T-cell (primary cell): ENCODE results near the gene LRRIQ4. TPM values are rescaled to one million over a fixed set of nuclear protein-coding genes. Genes with fewer than 3 reads are reported as not detected.
A peak's percentile ranks its signal among the peaks of the same experiment; 100 is the strongest.

Source experiments
- ATAC-seq, 4 experiments: fragments of 200-7000 bp in 3 of 4; fragments of 150-1000 bp in 1 of 4; cut with Tn5 transposase; replicated peaks in 1 of 4; 1 replicate in 3 of 4; 2 replicates in 1 of 4; pipeline ENCODE4 v1.10.0; 2021; ENCODE audit warnings: moderate library complexity in 3 of 4, mild to moderate bottlenecking in 2 of 4, moderate number of reproducible peaks in 1 of 4
- CTCF ChIA-PET, 2 donors: fragments of 300-600 bp; sonication (Branson Sonifier 250); formaldehyde crosslinking; loops; one replicate each; lab custom pipeline; 2022; ENCODE audit warnings: antibody characterized with exemption in 2 of 2; lab: Charles Lee
- POLR2A ChIA-PET, 2 donors: fragments of 300-600 bp; sonication (Branson Sonifier 250); formaldehyde crosslinking; loops; one replicate each; lab custom pipeline; 2022; ENCODE audit warnings: antibody characterized with exemption in 2 of 2; lab: Charles Lee
- DNase-seq, 35 experiments: peaks; one replicate each; pipeline versions ENCODE4 v3.0.0 to v3.0.0-alpha.2; 2013 to 2023
- H3K27ac ChIP-seq: one replicate; pipeline ENCODE4 v1.5.1; 2013; ENCODE audit warnings: low read length
- H3K27me3 ChIP-seq, 2 experiments: replicated peaks in 1 of 2; 1 replicate in 1 of 2; 2 replicates in 1 of 2; pipeline versions ENCODE4 v1.6.1 to v1.7.0; 2013; ENCODE audit warnings: low read length in 1 of 2, mixed read lengths in 1 of 2; ENCODE audit not compliant: control insufficient read depth in 2 of 2, insufficient read depth in 2 of 2; ENCODE audit errors: extremely low read depth in 1 of 2
- H3K36me3 ChIP-seq, 2 donors: 1 replicate in 1 of 2; 2 replicates in 1 of 2; pipeline versions ENCODE4 v1.6.1 to v1.7.0; 2013; ENCODE audit warnings: low read length in 1 of 2; ENCODE audit not compliant: control insufficient read depth in 2 of 2, insufficient read depth in 1 of 2; ENCODE audit errors: extremely low read depth in 1 of 2
- H3K4me1 ChIP-seq, 2 experiments: 1 replicate in 1 of 2; 2 replicates in 1 of 2; pipeline versions ENCODE4 v1.6.1 to v1.7.0; 2013; ENCODE audit warnings: low read length in 2 of 2, mixed read lengths in 1 of 2; ENCODE audit not compliant: insufficient read depth in 2 of 2, control insufficient read depth in 1 of 2; ENCODE audit errors: extremely low read depth in 1 of 2
- H3K4me3 ChIP-seq, 2 donors: 1 replicate in 1 of 2; 2 replicates in 1 of 2; pipeline versions ENCODE4 v1.5.1 to v1.7.0; 2013; ENCODE audit warnings: mild to moderate bottlenecking in 2 of 2, low read length in 1 of 2, moderate library complexity in 1 of 2; ENCODE audit not compliant: control insufficient read depth in 1 of 2; ENCODE audit errors: extremely low read depth in 1 of 2
- H3K9me3 ChIP-seq: 2 replicates; pipeline ENCODE4 v1.7.0; 2013
- H3K27ac Mint-ChIP-seq, 2 donors: one replicate each; pipeline ENCODE4 v1.8.0; 2020 to 2021; ENCODE audit warnings: mild to moderate bottlenecking in 2 of 2, mixed read lengths in 2 of 2
- H3K27me3 Mint-ChIP-seq, 2 donors: one replicate each; pipeline ENCODE4 v1.8.0; 2021 to 2022; ENCODE audit warnings: mixed read lengths in 2 of 2
- H3K36me3 Mint-ChIP-seq: one replicate; pipeline ENCODE4 v1.8.0; 2021; ENCODE audit warnings: mixed read lengths
- H3K4me1 Mint-ChIP-seq, 3 donors: one replicate each; pipeline ENCODE4 v1.8.0; 2020 to 2022; ENCODE audit warnings: mixed read lengths in 3 of 3, mild to moderate bottlenecking in 1 of 3
- H3K4me3 Mint-ChIP-seq, 3 donors: one replicate each; pipeline ENCODE4 v1.8.0; 2020 to 2022; ENCODE audit warnings: mild to moderate bottlenecking in 3 of 3, mixed read lengths in 3 of 3, moderate library complexity in 3 of 3
- H3K9me3 Mint-ChIP-seq, 3 donors: one replicate each; pipeline ENCODE4 v1.8.0; 2020 to 2022; ENCODE audit warnings: mixed read lengths in 3 of 3
- WGBS: methylation state at CpG from one replicate; pipeline ENCODE4 v1.1.5; 2013; ENCODE audit warnings: missing lambda C conversion rate; ENCODE audit not compliant: insufficient coverage; 5-methylcytosine and 5-hydroxymethylcytosine counted together
- total RNA-seq, 35 experiments: library from RNA in 6 of 35; stranded (reverse) in 6 of 35; fragments of 120-200 nt in 1 of 35; gene quantifications; one replicate each; pipeline versions ENCODE4 v1.2.1 to v1.2.4 and lab custom pipeline; 2013 to 2026

LRRIQ4 gene
- total RNA-seq, 5 donors from 2014 or later (not counting 1 experiment from before 2014, with no cell fraction given) = not detected

DNA sequence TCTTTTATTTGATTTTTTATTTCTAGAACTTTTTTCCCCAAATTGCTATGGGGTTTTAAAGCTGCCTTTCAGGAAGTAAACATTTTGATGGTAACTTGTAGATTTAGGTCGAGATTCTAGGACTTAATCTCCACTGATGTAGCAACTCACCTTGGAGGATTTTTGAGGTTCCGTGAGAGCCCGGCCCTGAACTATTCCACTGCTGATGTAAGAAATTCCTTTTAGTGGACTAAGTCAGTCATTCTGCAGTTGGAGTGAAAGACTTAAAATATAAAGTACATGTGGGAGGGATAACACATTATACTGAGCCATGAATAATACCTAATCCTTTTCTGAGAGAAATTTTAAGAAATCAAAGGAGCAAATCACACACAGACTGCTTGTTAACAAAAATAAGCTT lies 12.6 kb downstream of the LRRIQ4 start:
- POLR2A ChIA-PET = interaction anchor here in 1 of 2 donors (0.6 kb wide), 1 partner anchor 16 kb away, joined by 4 read pairs; no protein-coding TSS in a partner anchor
- Histone ChIP-seq H3K27me3 (peaks cover 0 to 8% of the 10 kb centered on the region in 2 experiments), H3K4me3 (no peak overlapping the region), H3K9me3 (no peaks in the 10 kb centered on the region), H3K27ac (no peak overlapping the region), H3K36me3 (no peaks in the 10 kb centered on the region), H3K4me1 (no peaks in the 10 kb centered on the region)
- no peak overlapping the region for H3K4me3 Mint-ChIP-seq
- H3K27ac Mint-ChIP-seq = no peak overlapping the region
- DNase-seq = no peak
- CTCF ChIA-PET = interaction anchor here (0.6 kb wide), 3 partner anchors 62 to 276 kb away, joined by 3 to 5 read pairs (median 3); no protein-coding TSS in a partner anchor
- no peak for ATAC-seq
- peaks cover 7 to 15% of the 10 kb centered on the region in 2 donors for H3K27me3 Mint-ChIP-seq
- H3K9me3 Mint-ChIP-seq = no peaks in the 10 kb centered on the region
- no peaks in the 10 kb centered on the region for H3K36me3 Mint-ChIP-seq
- peaks cover 2 to 4% (median 3%) of the 10 kb centered on the region in 3 donors for H3K4me1 Mint-ChIP-seq
- no CpG with 5 or more reads among the region's 3 CpGs for WGBS

- H3K27me3 ChIP-seq = peaks cover 0 to under 1% of the 10 kb centered on the region in 2 experiments
- no peaks in the 10 kb centered on the region for H3K4me1 ChIP-seq
- 78% methylated on average over 3 of the region's 4 CpGs for WGBS
- H3K27ac Mint-ChIP-seq = no peak overlapping the region
- H3K27ac ChIP-seq = no peak overlapping the region
- H3K36me3 ChIP-seq = no peaks in the 10 kb centered on the region
- no peak overlapping the region for H3K4me3 Mint-ChIP-seq
- no peaks in the 10 kb centered on the region for H3K9me3 ChIP-seq
- ChIA-PET CTCF (interaction anchor here (0.6 to 0.7 kb wide), 3 partner anchors 140 to 1944 kb away, joined by 3 to 6 read pairs (median 4); no protein-coding TSS in a partner anchor), POLR2A (no interaction called here)
- H3K9me3 Mint-ChIP-seq = no peaks in the 10 kb centered on the region
- no peak for DNase-seq
- no peak for ATAC-seq
- no peak overlapping the region for H3K4me3 ChIP-seq
- H3K4me1 Mint-ChIP-seq = peaks cover 2 to 4% (median 3%) of the 10 kb centered on the region in 3 donors
- no peaks in the 10 kb centered on the region for H3K36me3 Mint-ChIP-seq
- peaks cover 3% of the 10 kb centered on the region in 2 donors for H3K27me3 Mint-ChIP-seq
Observed at GRCh38 chr3:169827712-169828111, 15.0 kb downstream of the LRRIQ4 start.

GRCh38 chr3:169835533-169835932 lies 22.9 kb downstream of the LRRIQ4 start:
- Histone ChIP-seq H3K4me1 (no peaks in the 10 kb centered on the region), H3K4me3 (no peak overlapping the region), H3K9me3 (no peaks in the 10 kb centered on the region), H3K36me3 (no peaks in the 10 kb centered on the region), H3K27me3 (peaks cover 0 to 3% of the 10 kb centered on the region in 2 experiments), H3K27ac (no peak overlapping the region)
- ChIA-PET CTCF (no interaction called here), POLR2A (no interaction called here)
- Mint-ChIP-seq H3K9me3 (no peaks in the 10 kb centered on the region), H3K27ac (no peak overlapping the region), H3K4me1 (no peaks in the 10 kb centered on the region), H3K27me3 (peaks cover 7% of the 10 kb centered on the region in 2 donors), H3K36me3 (no peaks in the 10 kb centered on the region), H3K4me3 (no peak overlapping the region)
- ATAC-seq (no peak), DNase-seq (no peak)
- WGBS = 55% methylated on average over 1 of the region's 1 CpG

DNA sequence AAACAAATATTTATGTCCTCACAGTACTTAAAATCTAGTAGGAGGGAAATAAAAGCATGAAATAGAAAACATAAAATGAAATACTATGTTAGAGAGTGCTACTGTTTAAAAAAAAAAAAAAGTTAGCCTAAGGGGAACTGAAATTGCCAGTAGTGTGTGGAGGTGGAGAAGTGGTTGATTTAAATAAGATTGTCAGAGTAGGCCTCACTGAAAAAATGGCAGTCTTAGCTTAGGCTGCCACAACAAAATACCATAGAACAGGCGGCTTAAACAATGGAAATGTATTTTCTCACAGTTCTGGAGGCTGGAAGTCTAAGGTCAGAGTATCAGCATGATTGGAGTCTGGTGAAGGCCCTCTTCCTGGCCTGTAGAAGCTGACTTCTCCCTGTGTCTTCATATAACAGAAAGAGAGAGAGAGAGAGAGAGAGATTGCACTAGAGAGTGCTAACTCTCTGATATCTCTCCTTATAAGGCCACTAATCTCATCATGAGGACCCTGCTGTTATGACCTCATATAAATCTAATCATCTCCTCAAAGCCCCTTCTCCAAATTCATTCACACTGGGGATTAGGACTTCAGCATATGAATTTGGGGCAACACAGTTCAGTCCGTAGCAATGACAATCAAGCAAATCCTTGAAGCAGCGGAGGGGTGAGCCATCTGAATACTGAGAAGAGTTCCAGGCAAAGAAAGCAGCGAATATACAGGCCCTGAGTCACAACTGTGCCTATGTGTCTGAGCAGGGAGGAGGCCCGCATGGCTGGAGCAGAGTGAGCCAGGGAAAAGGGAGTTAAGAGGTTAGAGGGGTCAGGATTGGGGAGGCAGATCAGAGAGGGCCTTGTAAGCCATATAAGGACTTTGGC lies 23.6 kb downstream of the LRRIQ4 start:
- no peak overlapping the region for H3K4me3 Mint-ChIP-seq
- peaks cover 0 to 2% (median 0%) of the 10 kb centered on the region in 3 donors for H3K4me1 Mint-ChIP-seq

DNA sequence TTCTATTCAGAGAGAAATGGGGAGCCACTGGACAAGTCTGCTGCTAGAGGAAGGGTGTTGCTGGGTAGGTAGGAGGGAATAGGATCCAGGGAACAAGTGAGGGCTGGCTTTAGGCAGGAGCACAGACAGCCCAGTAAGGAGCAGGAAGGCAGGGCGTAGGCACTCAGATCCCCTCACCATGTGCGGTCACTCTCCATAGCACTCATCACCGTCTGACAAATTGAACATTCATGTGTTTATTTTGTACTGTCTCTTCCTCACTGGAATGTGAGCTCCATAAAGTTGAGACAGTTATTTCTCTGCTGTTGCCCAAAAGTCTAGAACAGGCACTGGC lies 24.2 kb downstream of the LRRIQ4 start:
- no peaks in the 10 kb centered on the region for H3K9me3 ChIP-seq
- Mint-ChIP-seq H3K9me3 (no peaks in the 10 kb centered on the region), H3K4me1 (peaks cover 0 to 2% (median 0%) of the 10 kb centered on the region in 3 donors), H3K4me3 (no peak overlapping the region), H3K27ac (no peak overlapping the region), H3K27me3 (peaks cover 13 to 14% of the 10 kb centered on the region in 2 donors), H3K36me3 (no peaks in the 10 kb centered on the region)
- ATAC-seq = no peak
- no peaks in the 10 kb centered on the region for H3K4me1 ChIP-seq
- 100% methylated on average over 3 of the region's 3 CpGs for WGBS
- ChIA-PET CTCF (no interaction called here), POLR2A (no interaction called here)
- DNase-seq = no peak
- H3K27ac ChIP-seq = no peak overlapping the region
- H3K4me3 ChIP-seq = no peak overlapping the region
- H3K27me3 ChIP-seq = peaks cover 0 to 3% of the 10 kb centered on the region in 2 experiments
- no peaks in the 10 kb centered on the region for H3K36me3 ChIP-seq

More for the DNA sequence above, 23.6 kb downstream of the LRRIQ4 start:
- ATAC-seq (no peak), DNase-seq (no peak)
- peaks cover 12 to 13% of the 10 kb centered on the region in 2 donors for H3K27me3 Mint-ChIP-seq
- ChIA-PET CTCF (no interaction called here), POLR2A (no interaction called here)
- peak overlapping the region in 1 of 2 donors; percentile 10 for H3K27ac Mint-ChIP-seq
- Histone ChIP-seq H3K27ac (no peak overlapping the region), H3K4me1 (no peaks in the 10 kb centered on the region), H3K27me3 (peaks cover 0 to 3% of the 10 kb centered on the region in 2 experiments), H3K9me3 (no peaks in the 10 kb centered on the region), H3K4me3 (no peak overlapping the region), H3K36me3 (no peaks in the 10 kb centered on the region)
- H3K36me3 Mint-ChIP-seq = no peaks in the 10 kb centered on the region
- no peaks in the 10 kb centered on the region for H3K9me3 Mint-ChIP-seq
- 86% methylated on average over 4 of the region's 5 CpGs for WGBS

DNA sequence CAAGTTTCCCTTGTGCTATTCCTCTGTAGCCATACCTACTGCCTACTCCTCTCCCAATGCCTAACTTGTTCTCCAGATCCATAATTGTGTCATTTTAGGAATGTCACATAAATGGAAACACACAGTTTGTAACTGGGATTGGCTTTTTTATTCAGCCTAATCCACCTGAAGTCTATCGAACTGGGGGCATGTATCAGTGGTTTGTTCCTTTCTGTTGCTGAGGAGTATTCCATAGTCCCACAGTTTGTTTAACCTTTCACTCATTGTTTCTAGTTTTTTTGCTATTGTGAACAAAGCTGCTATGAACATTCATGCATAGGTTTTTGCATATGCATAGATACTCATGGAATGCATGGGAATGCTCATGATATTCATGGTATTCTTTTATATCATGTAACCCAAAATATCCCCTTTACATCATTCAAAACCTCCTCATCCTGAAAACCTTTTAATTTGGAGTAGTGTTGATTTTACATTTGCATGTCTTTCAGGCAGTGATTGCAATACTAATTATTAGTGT lies 25.9 kb downstream of the LRRIQ4 start:
- Histone ChIP-seq H3K4me3 (no peak overlapping the region), H3K36me3 (no peaks in the 10 kb centered on the region), H3K9me3 (no peaks in the 10 kb centered on the region), H3K27me3 (peaks cover 0 to 3% of the 10 kb centered on the region in 2 experiments), H3K4me1 (no peaks in the 10 kb centered on the region), H3K27ac (no peak overlapping the region)
- peaks cover 0 to 2% (median 0%) of the 10 kb centered on the region in 3 donors for H3K4me1 Mint-ChIP-seq
- no peaks in the 10 kb centered on the region for H3K36me3 Mint-ChIP-seq
- no peaks in the 10 kb centered on the region for H3K9me3 Mint-ChIP-seq
- WGBS = no CpG with 5 or more reads among the region's 1 CpG
- DNase-seq (no peak), ATAC-seq (no peak)
- H3K27me3 Mint-ChIP-seq = peaks cover 13 to 16% of the 10 kb centered on the region in 2 donors
- H3K4me3 Mint-ChIP-seq = no peak overlapping the region
- CTCF ChIA-PET = no interaction called here
- H3K27ac Mint-ChIP-seq = no peak overlapping the region
- POLR2A ChIA-PET = no interaction called here
